Panc1 (cell line): ENCODE data around the gene CARMIL3. TPM values are rescaled to one million over a fixed set of nuclear protein-coding genes. Genes with fewer than 3 reads are reported as not detected.
"Not testable (repeated sequence)": the region's sequence is repeated elsewhere in the genome, so short reads cannot be mapped to it uniquely, and the experiment has no call there.

ENCODE experiments used
- ATAC-seq: fragments of 200-7000 bp; cut with Tn5 transposase; 2 replicates; pipeline ENCODE4 v1.9.1; 2020; ENCODE audit warnings: mild to moderate bottlenecking, moderate library complexity
- BruUV-seq: library from RNA; stranded (reverse); fragments of 400-500 nt; replicated peaks from 2 replicates; lab custom pipeline; 2021; lab: Mats Ljungman, UMichigan
- CTCF ChIA-PET: fragments of 300-600 bp; sonication (Branson Sonifier 250); formaldehyde crosslinking; loops from one replicate; lab custom pipeline; 2022; ENCODE audit warnings: antibody characterized with exemption; lab: Charles Lee
- POLR2A ChIA-PET: fragments of 300-600 bp; sonication (Branson Sonifier 250); formaldehyde crosslinking; loops from one replicate; lab custom pipeline; 2022; ENCODE audit warnings: antibody characterized with exemption; lab: Charles Lee
- DNase-seq: peaks from one replicate; pipeline ENCODE4 v3.0.0-alpha.2; 2010; ENCODE audit warnings: low read depth, low spot score
- H3K27ac ChIP-seq: 2 replicates; pipeline ENCODE4 v1.5.1; 2011; ENCODE audit warnings: mild to moderate bottlenecking, low read length, inconsistent platforms
- H3K27me3 ChIP-seq: fragments of 200-500 bp; sonication (Bioruptor generic); 2 replicates; pipeline ENCODE4 v1.6.0; 2014; ENCODE audit warnings: low read length, inconsistent platforms; ENCODE audit not compliant: control insufficient read depth, insufficient read depth
- H3K36me3 ChIP-seq: fragments of 200-500 bp; sonication (Bioruptor generic); 2 replicates; pipeline ENCODE4 v1.5.1; 2014; ENCODE audit warnings: inconsistent platforms, mild to moderate bottlenecking, low read length, moderate library complexity; ENCODE audit not compliant: control insufficient read depth, insufficient read depth
- H3K4me1 ChIP-seq: 2 replicates; pipeline ENCODE4 v1.5.1; 2011; ENCODE audit warnings: inconsistent platforms, mild to moderate bottlenecking, low read length, moderate library complexity; ENCODE audit not compliant: control insufficient read depth, insufficient read depth
- H3K4me3 ChIP-seq, 2 experiments: 2 replicates each; pipeline ENCODE4 v1.5.1; 2011 to 2012; ENCODE audit warnings: low read depth in 2 of 2, low read length in 2 of 2, mild to moderate bottlenecking in 2 of 2, inconsistent platforms in 1 of 2, moderate library complexity in 1 of 2
- H3K9me3 ChIP-seq: fragments of 200-500 bp; sonication (Bioruptor generic); 2 replicates; pipeline ENCODE4 v1.5.1; 2014; ENCODE audit warnings: low read depth, mild to moderate bottlenecking, inconsistent platforms, low read length, moderate library complexity; ENCODE audit not compliant: control insufficient read depth, insufficient read depth
- CTCF ChIP-seq: fragments of 450-650 bp; IDR thresholded peaks from 2 replicates; pipeline ENCODE4 v1.5.1; 2017; ENCODE audit warnings: mild to moderate bottlenecking
- in situ Hi-C: cut with HindIII; loops from 2 replicates; pipeline ENCODE4 v1.10.0; 2016; ENCODE audit warnings: low sequenced_read_pairs, low pct_unique_long_range_greater_than_20kb
- intact Hi-C: fragments of 100-400 bp; cut with micrococcal nuclease; formaldehyde crosslinking; loops from one replicate; pipeline ENCODE4 v1.10.0; 2022; ENCODE audit not compliant: unreplicated experiment
- total RNA-seq: library from RNA; stranded (reverse); gene quantifications from one replicate; pipeline ENCODE4 v1.2.1, GENCODE V29; 2021; ENCODE audit not compliant: unreplicated experiment

Gene CARMIL3
- total RNA-seq, 1 experiment from 2014 or later: 0.15 TPM

- in situ Hi-C loops: not testable (repeated sequence)
Observed at GRCh38 chr14:24015745-24016144, 36.1 kb upstream of the CARMIL3 start.

GRCh38 chr14:24018978-24019377 is 32.8 kb upstream of the CARMIL3 start:
- in situ Hi-C loops, intact Hi-C loops, H3K4me1 ChIP-seq, H3K9me3 ChIP-seq, H3K27ac ChIP-seq, DNase-seq, H3K36me3 ChIP-seq, ATAC-seq, H3K27me3 ChIP-seq, CTCF ChIA-PET, POLR2A ChIA-PET, BruUV-seq, H3K4me3 ChIP-seq: not testable (repeated sequence)

More at GRCh38 chr14:24015745-24016144, 36.1 kb upstream of the CARMIL3 start:
- POLR2A ChIA-PET, H3K27me3 ChIP-seq, CTCF ChIA-PET, H3K27ac ChIP-seq, DNase-seq, H3K36me3 ChIP-seq, BruUV-seq, H3K9me3 ChIP-seq, H3K4me1 ChIP-seq, H3K4me3 ChIP-seq, ATAC-seq: not testable (repeated sequence)
- intact Hi-C loops: loop anchor here (2.0 kb wide), 1 partner anchor 75 kb away; no protein-coding TSS in a partner anchor

- H3K36me3 ChIP-seq, H3K27ac ChIP-seq, CTCF ChIA-PET, BruUV-seq, intact Hi-C loops, POLR2A ChIA-PET, DNase-seq, H3K4me3 ChIP-seq, H3K9me3 ChIP-seq, in situ Hi-C loops, H3K4me1 ChIP-seq, H3K27me3 ChIP-seq: not testable (repeated sequence)
- peak; percentile 84 for ATAC-seq
- TF ChIP-seq CTCF: peak; percentile 26; the same call in 1 of the 2 replicates
Observed at GRCh38 chr14:24019944-24020343, 31.9 kb upstream of the CARMIL3 start.

GRCh38 chr14:24020520-24020919 is 31.3 kb upstream of the CARMIL3 start:
- intact Hi-C loops: not testable (repeated sequence)

GRCh38 chr14:24024939-24025418 is 26.8 kb upstream of the CARMIL3 start:
- in situ Hi-C loops, ATAC-seq, H3K4me3 ChIP-seq: not testable (repeated sequence)

More at GRCh38 chr14:24020520-24020919, 31.3 kb upstream of the CARMIL3 start:
- BruUV-seq, H3K36me3 ChIP-seq, H3K4me1 ChIP-seq, POLR2A ChIA-PET, H3K27ac ChIP-seq, CTCF ChIA-PET, H3K9me3 ChIP-seq, ATAC-seq, H3K4me3 ChIP-seq, in situ Hi-C loops, H3K27me3 ChIP-seq, DNase-seq: not testable (repeated sequence)

GRCh38 chr14:24029687-24030086 is 22.1 kb upstream of the CARMIL3 start:
- in situ Hi-C loops, POLR2A ChIA-PET, intact Hi-C loops, H3K27me3 ChIP-seq, H3K36me3 ChIP-seq, H3K27ac ChIP-seq, ATAC-seq, DNase-seq, BruUV-seq, H3K4me1 ChIP-seq, H3K4me3 ChIP-seq, CTCF ChIA-PET, H3K9me3 ChIP-seq: not testable (repeated sequence)

More at GRCh38 chr14:24024939-24025418, 26.8 kb upstream of the CARMIL3 start:
- intact Hi-C loops, DNase-seq, CTCF ChIA-PET, H3K36me3 ChIP-seq, H3K27me3 ChIP-seq, H3K9me3 ChIP-seq, POLR2A ChIA-PET, H3K4me1 ChIP-seq, BruUV-seq, H3K27ac ChIP-seq: not testable (repeated sequence)

- in situ Hi-C loops, BruUV-seq, H3K27ac ChIP-seq: not testable (repeated sequence)
Observed at GRCh38 chr14:24031331-24031730, 20.5 kb upstream of the CARMIL3 start.

More at GRCh38 chr14:24031331-24031730, 20.5 kb upstream of the CARMIL3 start:
- H3K27me3 ChIP-seq, intact Hi-C loops, H3K4me3 ChIP-seq, ATAC-seq, H3K9me3 ChIP-seq, H3K4me1 ChIP-seq, CTCF ChIA-PET, POLR2A ChIA-PET, H3K36me3 ChIP-seq, DNase-seq: not testable (repeated sequence)
